Measurements from ENCODE around the gene KCNN3. TPM values are rescaled to one million over a fixed set of nuclear protein-coding genes. Genes with fewer than 3 reads are reported as not detected.

KCNN3 gene
- total RNA-seq, 3 donors from 2014 or later (not counting 1 experiment from before 2014, with no cell fraction given), result 0.05 to 0.95 TPM; not detected in 1

DNA sequence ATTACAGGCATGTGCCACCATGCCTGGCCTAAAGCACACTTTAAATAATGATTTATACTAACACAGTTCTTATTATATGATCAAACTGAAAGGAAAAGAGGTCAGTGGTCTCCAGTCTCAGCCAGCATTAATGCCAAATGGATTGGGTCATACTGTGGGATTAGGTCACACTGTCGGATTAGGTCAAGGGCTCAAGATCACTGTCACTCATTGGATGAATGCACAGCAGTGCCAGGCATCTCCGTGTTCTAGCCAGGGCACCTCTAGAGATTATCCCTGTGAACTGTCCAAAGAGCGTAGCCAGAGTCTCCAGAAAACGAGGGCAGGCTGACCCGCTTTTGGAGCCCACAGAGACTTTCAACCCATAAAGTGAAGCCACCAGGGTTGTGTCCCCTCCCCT, 70.9 kb downstream of the KCNN3 start:
- no peaks in the 10 kb centered on the region for H3K9me3 ChIP-seq (ENCODE audit: control insufficient read depth, insufficient read depth, low read length)
- no peaks in the 10 kb centered on the region for H3K27me3 ChIP-seq (ENCODE audit: control insufficient read depth, insufficient read depth, low read length)
- Mint-ChIP-seq H3K27ac (no peak overlapping the region), H3K9me3 (no peaks in the 10 kb centered on the region), H3K27me3 (ENCODE audit: low read depth in 2 of 2) (peaks cover 13 to 26% of the 10 kb centered on the region in 2 donors), H3K4me1 (no peaks in the 10 kb centered on the region), H3K36me3 (no peaks in the 10 kb centered on the region), H3K4me3 (no peak overlapping the region)
- H3K27ac ChIP-seq (ENCODE audit: low read length), result no peak overlapping the region
- H3K36me3 ChIP-seq (ENCODE audit: control insufficient read depth, insufficient read depth, low read length), result no peaks in the 10 kb centered on the region
- no peak for DNase-seq
- H3K4me1 ChIP-seq (ENCODE audit: control insufficient read depth, insufficient read depth, low read length), result no peaks in the 10 kb centered on the region
- WGBS (ENCODE audit: insufficient coverage), result 95% methylated on average over 5 of the region's 5 CpGs
- H3K4me3 ChIP-seq (ENCODE audit: low read length), result no peak overlapping the region
- no peak for TF ChIP-seq CTCF (IDR thresholded peaks at IDR 0.05)
- ATAC-seq, result no peak
- intact Hi-C loops (cut with micrococcal nuclease), result no loop called here

GRCh38 chr1:154798645-154799044, 71.4 kb downstream of the KCNN3 start:
- Mint-ChIP-seq H3K27me3 (ENCODE audit: low read depth in 2 of 2) (peaks cover 12 to 26% of the 10 kb centered on the region in 2 donors), H3K4me1 (no peaks in the 10 kb centered on the region), H3K9me3 (no peaks in the 10 kb centered on the region), H3K36me3 (no peaks in the 10 kb centered on the region), H3K4me3 (no peak overlapping the region), H3K27ac (no peak overlapping the region)
- Histone ChIP-seq H3K27ac (ENCODE audit: low read length) (no peak overlapping the region), H3K27me3 (ENCODE audit: control insufficient read depth, insufficient read depth, low read length) (no peaks in the 10 kb centered on the region), H3K4me1 (ENCODE audit: control insufficient read depth, insufficient read depth, low read length) (no peaks in the 10 kb centered on the region), H3K36me3 (ENCODE audit: control insufficient read depth, insufficient read depth, low read length) (no peaks in the 10 kb centered on the region), H3K9me3 (ENCODE audit: control insufficient read depth, insufficient read depth, low read length) (no peaks in the 10 kb centered on the region), H3K4me3 (ENCODE audit: low read length) (no peak overlapping the region)
- WGBS (ENCODE audit: insufficient coverage), result 63% methylated on average over 1 of the region's 1 CpG
- DNase-seq, result no peak
- ATAC-seq, result no peak
- no peak for TF ChIP-seq CTCF (IDR thresholded peaks at IDR 0.05)
- intact Hi-C loops (cut with micrococcal nuclease), result no loop called here

GRCh38 chr1:154797175-154797574, 72.9 kb downstream of the KCNN3 start:
- Mint-ChIP-seq H3K9me3 (no peaks in the 10 kb centered on the region), H3K36me3 (no peaks in the 10 kb centered on the region), H3K27me3 (ENCODE audit: low read depth in 2 of 2) (peaks cover 17 to 35% of the 10 kb centered on the region in 2 donors), H3K4me3 (no peak overlapping the region), H3K27ac (no peak overlapping the region), H3K4me1 (peaks cover 1 to 4% of the 10 kb centered on the region in 2 donors)
- WGBS (ENCODE audit: insufficient coverage), result 92% methylated on average over 4 of the region's 6 CpGs
- intact Hi-C loops (cut with micrococcal nuclease), result no loop called here
- ATAC-seq (no peak), DNase-seq (no peak)
- TF ChIP-seq CTCF (IDR thresholded peaks at IDR 0.05), result no peak
- Histone ChIP-seq H3K4me3 (ENCODE audit: low read length) (no peak overlapping the region), H3K36me3 (ENCODE audit: control insufficient read depth, insufficient read depth, low read length) (no peaks in the 10 kb centered on the region), H3K27ac (ENCODE audit: low read length) (no peak overlapping the region), H3K9me3 (ENCODE audit: control insufficient read depth, insufficient read depth, low read length) (no peaks in the 10 kb centered on the region), H3K27me3 (ENCODE audit: control insufficient read depth, insufficient read depth, low read length) (no peaks in the 10 kb centered on the region), H3K4me1 (ENCODE audit: control insufficient read depth, insufficient read depth, low read length) (peaks cover 9% of the 10 kb centered on the region)

GRCh38 chr1:154796303-154796892, 73.7 kb downstream of the KCNN3 start:
- H3K36me3 ChIP-seq (ENCODE audit: control insufficient read depth, insufficient read depth, low read length), result no peaks in the 10 kb centered on the region
- DNase-seq, result no peak
- Mint-ChIP-seq H3K36me3 (no peaks in the 10 kb centered on the region), H3K27ac (no peak overlapping the region), H3K4me3 (no peak overlapping the region), H3K9me3 (no peaks in the 10 kb centered on the region), H3K4me1 (peaks cover 9 to 11% of the 10 kb centered on the region in 2 donors), H3K27me3 (ENCODE audit: low read depth in 2 of 2) (peaks cover 17 to 35% of the 10 kb centered on the region in 2 donors)
- H3K4me3 ChIP-seq (ENCODE audit: low read length), result no peak overlapping the region
- intact Hi-C loops (cut with micrococcal nuclease), result no loop called here
- no peaks in the 10 kb centered on the region for H3K9me3 ChIP-seq (ENCODE audit: control insufficient read depth, insufficient read depth, low read length)
- 80% methylated on average over 15 of the region's 15 CpGs for WGBS (ENCODE audit: insufficient coverage)
- peaks cover 16% of the 10 kb centered on the region for H3K4me1 ChIP-seq (ENCODE audit: control insufficient read depth, insufficient read depth, low read length)
- TF ChIP-seq CTCF (IDR thresholded peaks at IDR 0.05), result no peak
- H3K27ac ChIP-seq (ENCODE audit: low read length), result no peak overlapping the region
- H3K27me3 ChIP-seq (ENCODE audit: control insufficient read depth, insufficient read depth, low read length), result no peaks in the 10 kb centered on the region
- no peak for ATAC-seq
